HG02588 (cell line): ENCODE results near the gene SLC16A10.
"Not testable (repeated sequence)": the region's sequence is repeated elsewhere in the genome, so short reads cannot be mapped to it uniquely, and the experiment has no call there.

Experiments
- ATAC-seq: cut with Tn5 transposase; IDR thresholded peaks from one replicate; pipeline ENCODE4 v1.9.1; 2021; ENCODE audit warnings: mild to moderate bottlenecking, moderate library complexity; ENCODE audit not compliant: unreplicated experiment

SLC16A10 gene

DNA sequence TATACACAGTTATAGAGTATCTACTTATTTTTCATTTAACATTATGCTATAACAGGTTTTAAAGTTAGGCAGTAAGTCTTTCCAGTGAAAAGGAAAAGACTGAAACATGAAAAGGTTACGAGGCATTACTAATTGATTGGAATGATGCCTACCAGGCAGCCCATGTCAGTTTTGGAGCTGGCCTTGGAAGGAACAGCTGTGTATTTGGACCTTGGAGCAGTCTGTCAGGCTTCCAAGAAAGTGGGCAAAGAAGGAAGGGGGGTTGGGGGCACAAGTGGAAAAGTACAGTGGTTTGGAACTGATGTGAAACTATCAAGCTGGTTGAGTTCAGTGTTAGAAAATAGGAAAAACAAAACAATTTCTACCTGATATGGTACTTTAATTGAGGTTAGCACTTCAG is 41.7 kb downstream of the SLC16A10 start:
- ATAC-seq: no peak

DNA sequence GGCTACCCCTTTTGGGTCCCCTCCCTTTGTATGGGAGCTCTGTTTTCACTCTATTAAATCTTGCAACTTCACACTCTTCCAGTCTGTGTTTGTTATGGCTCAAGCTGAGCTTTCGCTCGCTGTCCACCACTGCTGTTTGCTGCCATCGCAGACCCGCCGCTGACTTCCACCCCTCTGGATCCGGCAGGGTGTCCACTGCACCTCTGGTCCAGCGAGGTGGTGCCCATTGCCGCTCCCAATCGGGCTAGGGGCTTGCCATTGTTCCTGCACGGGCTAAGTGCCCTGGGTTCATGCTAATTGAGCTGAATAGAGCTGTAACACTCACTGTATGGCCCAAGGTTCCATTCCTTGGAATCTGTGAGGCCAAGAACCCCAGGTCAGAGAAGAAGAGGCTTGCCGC is 43.7 kb downstream of the SLC16A10 start:
- not testable (repeated sequence) for ATAC-seq

DNA sequence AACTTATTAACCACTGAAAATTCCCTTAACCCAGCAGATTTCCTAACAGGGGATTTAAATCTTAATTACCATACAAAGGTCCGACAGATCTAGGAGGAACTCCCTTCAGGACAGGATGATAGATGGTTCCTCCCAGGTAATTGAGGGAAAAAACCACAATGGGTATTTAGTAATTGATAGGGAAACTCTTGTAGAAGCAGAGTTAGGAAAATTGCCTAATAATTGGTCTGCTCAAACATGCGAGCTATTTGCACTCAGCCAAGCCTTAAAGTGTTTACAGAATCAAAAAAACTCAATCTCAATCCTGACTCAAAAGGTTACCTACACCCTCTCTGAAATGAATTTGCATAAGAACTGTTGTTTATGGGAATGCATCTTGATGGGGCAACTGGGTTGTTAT is 45.4 kb downstream of the SLC16A10 start:
- not testable (repeated sequence) for ATAC-seq

DNA sequence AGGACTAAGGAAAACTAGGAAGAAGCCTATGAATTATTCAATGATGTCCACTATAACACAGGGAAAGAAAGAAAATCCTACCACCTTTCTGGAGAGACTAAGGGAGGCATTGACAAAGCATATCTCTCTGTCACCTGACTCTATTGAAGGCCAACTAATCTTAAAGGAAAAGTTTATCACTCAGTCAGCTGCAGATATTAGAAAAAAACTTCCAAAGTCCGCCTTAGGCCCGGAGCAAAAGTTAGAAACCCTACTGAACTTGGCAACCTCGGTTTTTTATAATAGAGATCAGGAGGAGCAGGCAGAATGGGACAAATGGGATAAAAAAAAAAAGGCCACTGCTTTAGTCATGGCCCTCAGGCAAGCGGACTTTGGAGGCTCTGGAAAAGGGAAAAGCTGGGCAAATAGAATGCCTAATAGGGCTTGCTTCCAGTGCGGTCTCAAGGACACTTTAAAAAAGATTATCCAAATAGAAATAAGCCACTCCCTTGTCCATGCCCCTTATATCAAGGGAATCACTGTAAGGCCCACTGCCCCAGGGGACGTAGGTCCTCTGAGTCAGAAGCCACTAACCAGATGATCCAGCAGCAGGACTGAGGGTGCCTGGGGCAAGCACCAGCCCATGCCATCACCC is 47.0 kb downstream of the SLC16A10 start:
- not testable (repeated sequence) for ATAC-seq

DNA sequence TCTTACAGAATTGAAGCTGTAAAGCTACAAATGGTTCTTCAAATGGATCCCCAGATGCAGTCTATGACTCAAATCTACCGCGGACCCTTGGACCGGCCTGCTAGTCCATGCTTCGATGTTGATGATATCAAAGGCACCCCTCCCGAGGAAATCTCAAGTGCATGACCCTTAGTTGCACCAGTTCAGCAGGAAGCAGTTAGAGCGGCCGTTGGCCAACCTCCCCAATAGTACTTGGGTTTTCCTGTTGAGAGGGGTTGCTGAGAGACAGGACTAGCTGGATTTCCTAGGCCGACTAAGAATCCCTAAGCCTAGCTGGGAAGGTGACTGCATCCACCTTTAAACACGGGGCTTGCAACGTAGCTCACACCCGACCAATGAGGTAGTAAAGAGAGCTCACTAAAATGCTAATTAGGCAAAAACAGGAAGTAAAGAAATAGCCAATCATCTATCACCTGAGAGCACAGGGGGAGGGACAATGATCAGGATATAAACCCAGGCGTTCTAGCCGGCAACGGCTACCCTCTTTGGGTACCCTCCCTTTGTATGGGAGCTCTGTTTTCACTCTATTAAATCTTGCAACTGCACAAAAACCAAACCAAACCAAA is 50.3 kb downstream of the SLC16A10 start:
- not testable (repeated sequence) for ATAC-seq

- no peak for ATAC-seq
Measured at GRCh38 chr6:111147440-111147839, 60.1 kb downstream of the SLC16A10 start.

- no peak for ATAC-seq
Measured at GRCh38 chr6:111148110-111148509, 60.8 kb downstream of the SLC16A10 start.

DNA sequence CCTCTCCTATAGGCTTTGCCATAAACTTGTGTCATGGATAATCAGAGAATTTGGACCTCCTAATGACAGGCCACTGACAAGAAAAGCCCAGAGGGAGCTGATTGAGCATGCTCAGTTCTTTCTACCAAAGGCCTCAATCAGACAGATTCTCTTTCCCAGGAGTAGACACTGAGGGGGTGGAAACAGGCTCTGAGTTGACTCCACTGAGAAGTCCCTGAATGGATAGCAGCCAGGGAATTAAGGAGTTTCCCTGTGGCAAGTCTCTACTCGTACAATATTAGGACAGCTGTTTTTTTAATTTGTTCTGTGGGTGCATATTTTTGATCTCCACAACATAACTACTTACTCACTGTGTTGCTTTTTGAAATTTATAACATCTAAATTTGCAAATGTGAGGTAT is 63.3 kb downstream of the SLC16A10 start:
- ATAC-seq: no peak

GRCh38 chr6:111154981-111155380 is 67.7 kb downstream of the SLC16A10 start:
- ATAC-seq: no peak

GRCh38 chr6:111157412-111157811 is 70.1 kb downstream of the SLC16A10 start:
- ATAC-seq: no peak

- ATAC-seq: no peak
Measured at GRCh38 chr6:111159633-111160032, 72.3 kb downstream of the SLC16A10 start.

GRCh38 chr6:111161650-111162049 is 74.3 kb downstream of the SLC16A10 start:
- ATAC-seq: no peak

- ATAC-seq: no peak
Measured at GRCh38 chr6:111162504-111162903, 75.2 kb downstream of the SLC16A10 start.

DNA sequence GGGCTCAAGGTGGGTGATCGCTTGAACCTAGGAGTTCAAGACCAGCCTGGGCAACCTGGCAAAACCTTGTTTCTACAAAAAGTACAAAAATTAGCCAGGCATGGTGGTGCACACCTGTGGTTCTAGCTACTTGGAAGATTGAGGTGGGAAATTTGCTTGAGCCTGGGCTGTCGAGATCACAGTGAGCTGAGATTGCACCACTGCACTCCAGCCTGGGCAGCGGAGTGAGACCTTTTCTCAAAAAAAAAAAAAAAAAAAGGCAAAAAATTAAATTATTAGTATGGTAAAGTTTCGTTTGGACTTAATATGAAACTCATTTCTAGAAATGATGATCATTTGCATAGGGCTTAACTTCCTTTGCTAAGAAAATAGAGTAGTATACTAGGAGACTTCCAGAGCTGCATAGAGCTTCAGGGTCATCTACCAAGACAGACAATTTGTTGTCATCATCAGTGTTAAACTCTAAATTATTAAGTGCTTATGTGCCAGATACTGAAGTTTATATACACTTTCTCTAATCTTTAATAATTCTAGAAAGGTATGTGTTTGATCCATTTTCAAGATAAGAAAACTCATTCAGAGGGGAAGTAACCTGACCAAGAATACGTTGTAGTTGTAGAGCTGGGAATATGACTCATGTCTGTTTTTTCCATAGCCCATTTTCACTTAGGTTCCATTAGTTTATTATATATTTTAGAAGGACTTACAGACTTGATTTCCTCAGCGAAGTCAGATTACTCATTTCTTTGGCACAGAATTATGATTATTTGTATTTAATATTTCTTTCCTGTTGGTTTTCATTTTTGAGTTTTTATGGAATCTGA is 84.5 kb downstream of the SLC16A10 start:
- no peak for ATAC-seq

- ATAC-seq: no peak
Measured at GRCh38 chr6:111172563-111172962, 85.3 kb downstream of the SLC16A10 start.

GRCh38 chr6:111173341-111173740 is 86.0 kb downstream of the SLC16A10 start:
- ATAC-seq: no peak

- no peak for ATAC-seq
Measured at GRCh38 chr6:111173946-111174345, 86.6 kb downstream of the SLC16A10 start.

GRCh38 chr6:111175109-111175508 is 87.8 kb downstream of the SLC16A10 start:
- ATAC-seq: no peak

GRCh38 chr6:111176038-111176759 is 88.9 kb downstream of the SLC16A10 start:
- ATAC-seq: no peak

- ATAC-seq: no peak
Measured at GRCh38 chr6:111176760-111177099, 89.4 kb downstream of the SLC16A10 start.

DNA sequence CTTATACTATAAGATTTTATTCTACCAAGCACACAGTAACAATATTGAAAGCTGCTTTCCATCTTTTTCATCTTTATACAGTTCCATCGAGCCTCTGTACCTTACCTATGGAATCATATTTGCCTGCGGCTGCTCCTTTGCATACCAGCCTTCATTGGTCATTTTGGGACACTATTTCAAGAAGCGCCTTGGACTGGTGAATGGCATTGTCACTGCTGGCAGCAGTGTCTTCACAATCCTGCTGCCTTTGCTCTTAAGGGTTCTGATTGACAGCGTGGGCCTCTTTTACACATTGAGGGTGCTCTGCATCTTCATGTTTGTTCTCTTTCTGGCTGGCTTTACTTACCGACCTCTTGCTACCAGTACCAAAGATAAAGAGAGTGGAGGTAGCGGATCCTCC is 89.8 kb downstream of the SLC16A10 start:
- no peak for ATAC-seq
